ENCODE results near the gene SCTR. TPM values are rescaled to one million over a fixed set of nuclear protein-coding genes. Genes with fewer than 3 reads are reported as not detected.

The SCTR gene
- total RNA-seq, 1 donor from 2014 or later = not detected

GRCh38 chr2:119435081-119435952 lies 89.0 kb downstream of the SCTR start:
- Mint-ChIP-seq H3K4me3 (no peak overlapping the region), H3K36me3 (ENCODE audit: low read depth) (no peaks in the 10 kb centered on the region), H3K27ac (no peak overlapping the region), H3K9me3 (no peaks in the 10 kb centered on the region), H3K4me1 (peaks cover 3% of the 10 kb centered on the region), H3K27me3 (peaks cover 31% of the 10 kb centered on the region)
- no peak for DNase-seq
- intact Hi-C loops (cut with micrococcal nuclease) = no loop called here

GRCh38 chr2:119434664-119435063 lies 89.6 kb downstream of the SCTR start:
- Mint-ChIP-seq H3K4me3 (no peak overlapping the region), H3K27me3 (peaks cover 35% of the 10 kb centered on the region), H3K36me3 (ENCODE audit: low read depth) (no peaks in the 10 kb centered on the region), H3K27ac (no peak overlapping the region), H3K4me1 (peaks cover 3% of the 10 kb centered on the region), H3K9me3 (no peaks in the 10 kb centered on the region)
- intact Hi-C loops (cut with micrococcal nuclease) = no loop called here
- DNase-seq = no peak

GRCh38 chr2:119433636-119434327 lies 90.5 kb downstream of the SCTR start:
- Mint-ChIP-seq H3K9me3 (no peaks in the 10 kb centered on the region), H3K4me1 (peaks cover 3% of the 10 kb centered on the region), H3K36me3 (ENCODE audit: low read depth) (no peaks in the 10 kb centered on the region), H3K4me3 (no peak overlapping the region), H3K27me3 (peaks cover 43% of the 10 kb centered on the region), H3K27ac (no peak overlapping the region)
- intact Hi-C loops (cut with micrococcal nuclease) = no loop called here
- DNase-seq = no peak

- Mint-ChIP-seq H3K4me1 (peaks cover 3% of the 10 kb centered on the region), H3K36me3 (ENCODE audit: low read depth) (no peaks in the 10 kb centered on the region), H3K9me3 (no peaks in the 10 kb centered on the region), H3K27ac (no peak overlapping the region), H3K27me3 (peaks cover 45% of the 10 kb centered on the region), H3K4me3 (no peak overlapping the region)
- intact Hi-C loops (cut with micrococcal nuclease) = no loop called here
- no peak for DNase-seq
Observed at GRCh38 chr2:119432851-119433522, 91.3 kb downstream of the SCTR start.

- Mint-ChIP-seq H3K27me3 (peaks cover 53% of the 10 kb centered on the region), H3K36me3 (ENCODE audit: low read depth) (no peaks in the 10 kb centered on the region), H3K4me1 (peaks cover 3% of the 10 kb centered on the region), H3K9me3 (no peaks in the 10 kb centered on the region), H3K27ac (no peak overlapping the region), H3K4me3 (peak overlapping the region; percentile 36)
- intact Hi-C loops (cut with micrococcal nuclease) = no loop called here
- DNase-seq = no peak
Observed at GRCh38 chr2:119431976-119432850, 92.1 kb downstream of the SCTR start.

- intact Hi-C loops (cut with micrococcal nuclease) = no loop called here
- H3K36me3 Mint-ChIP-seq (ENCODE audit: low read depth) = no peaks in the 10 kb centered on the region
- peaks cover 3% of the 10 kb centered on the region for H3K4me1 Mint-ChIP-seq
- H3K9me3 Mint-ChIP-seq = no peaks in the 10 kb centered on the region
- H3K27ac Mint-ChIP-seq = no peak within 1 kb of the TSS
- no peak for DNase-seq
- H3K4me3 Mint-ChIP-seq = peak within 1 kb of the TSS; percentile 36
- peaks cover 58% of the 10 kb centered on the region for H3K27me3 Mint-ChIP-seq
Observed at GRCh38 chr2:119431155-119431975, 92.9 kb downstream of the SCTR start, which contains the start of gene TMEM37. Gene TMEM37, plus strand, starts transcription at chr2:119431854. Its CDS starts 50 bp downstream, at chr2:119431904.

- Mint-ChIP-seq H3K4me3 (no peak overlapping the region), H3K9me3 (no peaks in the 10 kb centered on the region), H3K36me3 (ENCODE audit: low read depth) (no peaks in the 10 kb centered on the region), H3K27me3 (peaks cover 54% of the 10 kb centered on the region), H3K4me1 (peaks cover 3% of the 10 kb centered on the region), H3K27ac (no peak overlapping the region)
- intact Hi-C loops (cut with micrococcal nuclease) = no loop called here
- no peak for DNase-seq
Observed at GRCh38 chr2:119430023-119430498, 94.2 kb downstream of the SCTR start.

- H3K9me3 Mint-ChIP-seq = no peaks in the 10 kb centered on the region
- no peak overlapping the region for H3K27ac Mint-ChIP-seq
- H3K36me3 Mint-ChIP-seq (ENCODE audit: low read depth) = no peaks in the 10 kb centered on the region
- H3K4me1 Mint-ChIP-seq = peaks cover 3% of the 10 kb centered on the region
- H3K27me3 Mint-ChIP-seq = peaks cover 54% of the 10 kb centered on the region
- no peak for DNase-seq
- intact Hi-C loops (cut with micrococcal nuclease) = no loop called here
- no peak overlapping the region for H3K4me3 Mint-ChIP-seq
Observed at GRCh38 chr2:119429225-119429981, 94.9 kb downstream of the SCTR start.

- Mint-ChIP-seq H3K36me3 (ENCODE audit: low read depth) (no peaks in the 10 kb centered on the region), H3K4me1 (peaks cover 3% of the 10 kb centered on the region), H3K9me3 (no peaks in the 10 kb centered on the region), H3K27ac (no peak overlapping the region), H3K27me3 (peaks cover 54% of the 10 kb centered on the region), H3K4me3 (no peak overlapping the region)
- no peak for DNase-seq
- intact Hi-C loops (cut with micrococcal nuclease) = no loop called here
Observed at GRCh38 chr2:119428488-119429224, 95.6 kb downstream of the SCTR start.

- H3K4me3 Mint-ChIP-seq = no peak overlapping the region
- intact Hi-C loops (cut with micrococcal nuclease) = no loop called here
- H3K27me3 Mint-ChIP-seq = peaks cover 50% of the 10 kb centered on the region
- DNase-seq = no peak
- no peaks in the 10 kb centered on the region for H3K36me3 Mint-ChIP-seq (ENCODE audit: low read depth)
- peaks cover 3% of the 10 kb centered on the region for H3K4me1 Mint-ChIP-seq
- no peaks in the 10 kb centered on the region for H3K9me3 Mint-ChIP-seq
- no peak overlapping the region for H3K27ac Mint-ChIP-seq
Observed at GRCh38 chr2:119427756-119428155, 96.5 kb downstream of the SCTR start.

GRCh38 chr2:119426801-119427395 lies 97.4 kb downstream of the SCTR start:
- Mint-ChIP-seq H3K9me3 (no peaks in the 10 kb centered on the region), H3K4me3 (no peak overlapping the region), H3K4me1 (no peaks in the 10 kb centered on the region), H3K36me3 (ENCODE audit: low read depth) (no peaks in the 10 kb centered on the region), H3K27ac (no peak overlapping the region), H3K27me3 (peaks cover 46% of the 10 kb centered on the region)
- intact Hi-C loops (cut with micrococcal nuclease) = no loop called here
- DNase-seq = no peak

Data from activated CD4-positive, alpha-beta T cell treated with anti-CD3 and anti-CD28 coated beads, Interleukin-2, amount 10 ng/mL, durations not matched to agents 24 days and 14 days (primary cell).